Natural killer cell (primary cell): Measurements from ENCODE around the gene RAI1. TPM values are rescaled to one million over a fixed set of nuclear protein-coding genes. Genes with fewer than 3 reads are reported as not detected.
A peak's percentile ranks its signal among the peaks of the same experiment; 100 is the strongest.

Source experiments
- ATAC-seq, 3 donors: fragments of 150-1000 bp in 2 of 3; fragments of 200-7000 bp in 1 of 3; cut with Tn5 transposase; 1 replicate in 1 of 3; 2 replicates in 2 of 3; pipeline ENCODE4 v1.10.0; 2021; ENCODE audit warnings: mild to moderate bottlenecking in 2 of 3, moderate library complexity in 2 of 3
- DNase-seq, 2 donors: peaks; one replicate each; pipeline versions ENCODE4 v3.0.0 to v3.0.0-alpha.2; 2013 to 2021; ENCODE audit warnings: mixed read lengths in 1 of 2
- H3K27ac ChIP-seq: one replicate; pipeline ENCODE4 v1.5.1; 2013; ENCODE audit warnings: mild to moderate bottlenecking, low read length
- H3K27me3 ChIP-seq: one replicate; pipeline ENCODE4 v1.6.1; 2013; ENCODE audit warnings: low read length; ENCODE audit not compliant: control insufficient read depth, insufficient read depth
- H3K36me3 ChIP-seq: one replicate; pipeline ENCODE4 v1.6.1; 2013; ENCODE audit warnings: low read length; ENCODE audit not compliant: control insufficient read depth, insufficient read depth
- H3K4me1 ChIP-seq: one replicate; pipeline ENCODE4 v1.6.1; 2013; ENCODE audit warnings: low read length; ENCODE audit not compliant: control insufficient read depth, insufficient read depth
- H3K4me3 ChIP-seq: one replicate; pipeline ENCODE4 v1.5.1; 2013; ENCODE audit warnings: low read length
- H3K9me3 ChIP-seq: one replicate; pipeline ENCODE4 v1.6.1; 2013; ENCODE audit warnings: low read length; ENCODE audit not compliant: control insufficient read depth, insufficient read depth
- H3K27ac Mint-ChIP-seq, 2 donors: one replicate each; pipeline ENCODE4 v1.8.0; 2022; ENCODE audit warnings: mild to moderate bottlenecking in 2 of 2, mixed read lengths in 2 of 2, moderate library complexity in 1 of 2
- H3K27me3 Mint-ChIP-seq, 2 donors: one replicate each; pipeline ENCODE4 v1.8.0; 2022; ENCODE audit warnings: low read depth in 2 of 2, mixed read lengths in 2 of 2
- H3K36me3 Mint-ChIP-seq: one replicate; pipeline ENCODE4 v1.8.0; 2022; ENCODE audit warnings: mixed read lengths
- H3K4me1 Mint-ChIP-seq, 2 donors: one replicate each; pipeline ENCODE4 v1.8.0; 2022; ENCODE audit warnings: mixed read lengths in 2 of 2
- H3K4me3 Mint-ChIP-seq: one replicate; pipeline ENCODE4 v1.8.0; 2022; ENCODE audit warnings: mild to moderate bottlenecking, moderate library complexity, mixed read lengths
- H3K9me3 Mint-ChIP-seq, 2 donors: one replicate each; pipeline ENCODE4 v1.8.0; 2022; ENCODE audit warnings: mixed read lengths in 2 of 2
- WGBS: methylation state at CpG from one replicate; pipeline ENCODE4 v1.1.7; 2013; ENCODE audit warnings: missing lambda C conversion rate; ENCODE audit not compliant: insufficient coverage; 5-methylcytosine and 5-hydroxymethylcytosine counted together
- intact Hi-C: fragments of 100-400 bp; cut with micrococcal nuclease; formaldehyde crosslinking; loops from one replicate; pipeline ENCODE4 v1.14.2; 2022
- total RNA-seq, 4 donors: library from RNA; stranded (reverse); fragments of 120-200 nt in 1 of 4; gene quantifications; one replicate each; pipeline versions ENCODE4 v1.2.3 to v1.2.4, GENCODE V29; 2013 to 2022
- TF ChIP-seq, protein P1 (sequence below): fragments of 200-600 bp; IDR thresholded peaks from one replicate; pipeline ENCODE4 v1.8.0; 2022; ENCODE audit warnings: antibody characterized with exemption

Gene RAI1
- total RNA-seq, 3 donors from 2014 or later (not counting 1 experiment from before 2014, with no cell fraction given), result 39.8 to 55.0 (median 49.4) TPM

DNA sequence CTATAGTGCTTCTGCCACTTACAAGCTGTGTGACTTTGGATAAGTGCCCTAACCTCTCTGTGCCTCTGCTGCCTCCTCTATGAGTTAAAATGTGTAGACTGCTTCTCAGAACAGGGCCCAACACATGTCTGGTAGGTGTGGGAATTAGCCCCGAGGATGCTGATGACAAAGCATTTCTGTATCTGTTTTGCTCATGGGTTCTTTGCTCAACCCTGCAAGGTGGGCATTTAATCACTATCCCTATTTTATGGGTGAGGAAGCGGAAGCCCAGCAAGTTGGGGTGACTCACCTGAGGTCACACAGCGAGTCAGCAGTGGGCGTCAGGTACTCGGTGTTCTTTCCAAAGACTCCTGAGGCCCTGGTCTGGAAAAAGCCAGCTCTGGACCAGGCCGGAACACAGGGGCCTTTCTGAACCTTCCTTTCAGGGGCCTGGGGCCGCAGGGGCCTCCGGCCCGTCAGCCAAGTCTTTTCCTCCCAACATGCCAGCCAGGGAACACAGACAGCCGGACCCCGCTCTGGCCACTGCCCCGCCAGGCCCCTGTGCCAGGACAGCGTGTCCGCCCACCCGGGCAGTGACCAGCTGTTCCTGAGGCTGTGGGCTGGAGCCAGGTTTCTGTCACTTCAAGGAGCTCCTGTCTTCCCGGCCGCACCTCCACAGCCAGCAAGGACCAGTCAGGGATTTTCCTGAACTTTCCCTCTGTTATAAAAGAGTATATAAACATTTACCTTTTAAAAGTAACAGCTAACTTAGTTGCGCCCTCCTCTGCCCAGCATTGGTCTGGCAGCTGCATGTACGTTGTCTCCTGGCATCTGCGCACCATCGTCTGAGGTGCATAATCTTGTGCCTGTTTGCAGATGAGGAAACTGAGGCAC lies 93.0 kb downstream of the RAI1 start:
- Histone ChIP-seq H3K9me3 (no peaks in the 10 kb centered on the region), H3K4me1 (peaks cover 8% of the 10 kb centered on the region), H3K27ac (no peak overlapping the region), H3K27me3 (no peaks in the 10 kb centered on the region), H3K36me3 (no peaks in the 10 kb centered on the region), H3K4me3 (no peak overlapping the region)
- Mint-ChIP-seq H3K27ac (no peak overlapping the region), H3K36me3 (no peaks in the 10 kb centered on the region), H3K4me1 (peaks cover 10 to 18% of the 10 kb centered on the region in 2 donors), H3K9me3 (no peaks in the 10 kb centered on the region), H3K4me3 (no peak overlapping the region), H3K27me3 (no peaks in the 10 kb centered on the region)
- 84% methylated on average over 19 of the region's 21 CpGs for WGBS
- intact Hi-C loops, result no loop called here
- no peak for ATAC-seq
- peak in 1 of 2 donors; percentile 32 for DNase-seq
- TF ChIP-seq, protein P1, sequence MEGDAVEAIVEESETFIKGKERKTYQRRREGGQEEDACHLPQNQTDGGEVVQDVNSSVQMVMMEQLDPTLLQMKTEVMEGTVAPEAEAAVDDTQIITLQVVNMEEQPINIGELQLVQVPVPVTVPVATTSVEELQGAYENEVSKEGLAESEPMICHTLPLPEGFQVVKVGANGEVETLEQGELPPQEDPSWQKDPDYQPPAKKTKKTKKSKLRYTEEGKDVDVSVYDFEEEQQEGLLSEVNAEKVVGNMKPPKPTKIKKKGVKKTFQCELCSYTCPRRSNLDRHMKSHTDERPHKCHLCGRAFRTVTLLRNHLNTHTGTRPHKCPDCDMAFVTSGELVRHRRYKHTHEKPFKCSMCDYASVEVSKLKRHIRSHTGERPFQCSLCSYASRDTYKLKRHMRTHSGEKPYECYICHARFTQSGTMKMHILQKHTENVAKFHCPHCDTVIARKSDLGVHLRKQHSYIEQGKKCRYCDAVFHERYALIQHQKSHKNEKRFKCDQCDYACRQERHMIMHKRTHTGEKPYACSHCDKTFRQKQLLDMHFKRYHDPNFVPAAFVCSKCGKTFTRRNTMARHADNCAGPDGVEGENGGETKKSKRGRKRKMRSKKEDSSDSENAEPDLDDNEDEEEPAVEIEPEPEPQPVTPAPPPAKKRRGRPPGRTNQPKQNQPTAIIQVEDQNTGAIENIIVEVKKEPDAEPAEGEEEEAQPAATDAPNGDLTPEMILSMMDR, result no peak

DNA sequence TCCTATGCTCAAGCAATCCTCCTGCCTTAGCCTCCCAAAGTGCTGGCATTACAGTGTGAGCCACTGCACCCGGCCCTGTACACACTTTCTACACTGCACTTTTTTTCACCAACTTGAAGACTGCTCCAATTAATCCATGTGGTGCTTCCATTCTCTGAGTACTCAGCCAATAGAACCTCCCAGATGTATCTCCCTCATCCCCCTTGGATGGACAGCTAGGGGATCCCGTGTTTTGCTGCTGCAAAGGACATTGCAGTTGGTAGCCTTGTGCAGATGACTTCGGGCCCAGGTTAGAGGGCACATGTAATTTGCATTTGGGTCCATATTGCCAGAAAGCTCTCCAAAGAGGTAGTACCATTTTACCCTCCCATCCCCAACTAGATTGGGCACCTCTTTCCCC lies 95.6 kb downstream of the RAI1 start:
- no peak for DNase-seq
- no peaks in the 10 kb centered on the region for H3K9me3 Mint-ChIP-seq
- no peak for ATAC-seq
- H3K4me1 ChIP-seq, result peaks cover 12% of the 10 kb centered on the region
- H3K4me3 ChIP-seq, result no peak overlapping the region
- WGBS, result 84% methylated on average over 3 of the region's 3 CpGs
- H3K4me3 Mint-ChIP-seq, result no peak overlapping the region
- no peaks in the 10 kb centered on the region for H3K9me3 ChIP-seq
- TF ChIP-seq, protein P1, result no peak
- H3K27me3 ChIP-seq, result no peaks in the 10 kb centered on the region
- no peaks in the 10 kb centered on the region for H3K36me3 Mint-ChIP-seq
- intact Hi-C loops, result no loop called here
- H3K27ac Mint-ChIP-seq, result no peak overlapping the region
- H3K27ac ChIP-seq, result no peak overlapping the region
- H3K27me3 Mint-ChIP-seq, result peaks cover 0 to 4% of the 10 kb centered on the region in 2 donors
- H3K4me1 Mint-ChIP-seq, result peaks cover 11 to 21% of the 10 kb centered on the region in 2 donors
- H3K36me3 ChIP-seq, result no peaks in the 10 kb centered on the region

DNA sequence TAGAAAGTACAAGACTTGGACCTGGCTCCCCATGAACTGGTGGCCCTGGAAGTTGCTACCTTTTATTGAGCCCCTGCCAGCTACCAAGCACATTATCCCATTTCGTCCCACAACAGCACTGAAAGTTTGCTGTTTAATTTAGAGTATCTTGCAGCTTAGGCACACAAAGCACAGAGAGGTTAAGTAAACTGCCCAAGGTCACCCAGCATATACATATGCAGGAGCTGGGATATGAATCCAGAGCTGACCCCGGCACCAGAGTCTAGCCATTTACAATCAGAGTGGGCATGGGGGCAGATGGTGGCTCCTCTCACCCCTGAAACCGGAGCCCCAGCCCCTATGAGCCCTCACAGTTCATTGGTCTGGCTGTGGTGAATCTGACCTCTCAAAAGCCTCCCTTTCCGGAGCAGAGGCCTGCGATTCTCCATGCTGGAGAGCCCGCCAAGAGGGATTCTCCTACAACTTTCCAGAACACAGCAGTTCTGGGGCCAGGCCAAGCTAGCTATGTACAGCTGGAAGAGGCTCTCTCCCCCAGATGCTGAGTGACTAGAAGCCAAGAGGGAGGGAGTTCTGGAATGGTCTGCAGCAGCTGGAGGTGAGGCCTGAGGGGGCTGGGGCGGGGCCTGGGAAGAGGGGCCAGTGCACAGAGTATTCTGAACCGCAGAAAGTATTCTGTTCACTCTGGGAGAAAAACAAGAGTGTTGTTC lies 97.2 kb downstream of the RAI1 start:
- Histone ChIP-seq H3K9me3 (no peaks in the 10 kb centered on the region), H3K27ac (no peak overlapping the region), H3K4me1 (peaks cover 14% of the 10 kb centered on the region), H3K27me3 (no peaks in the 10 kb centered on the region), H3K36me3 (no peaks in the 10 kb centered on the region), H3K4me3 (no peak overlapping the region)
- Mint-ChIP-seq H3K36me3 (no peaks in the 10 kb centered on the region), H3K4me3 (no peak overlapping the region), H3K27me3 (peaks cover 0 to 4% of the 10 kb centered on the region in 2 donors), H3K9me3 (no peaks in the 10 kb centered on the region), H3K27ac (no peak overlapping the region), H3K4me1 (peaks cover 4 to 13% of the 10 kb centered on the region in 2 donors)
- ATAC-seq, result no peak
- DNase-seq, result no peak
- intact Hi-C loops, result no loop called here
- 98% methylated on average over 8 of the region's 8 CpGs for WGBS
- TF ChIP-seq, protein P1, result no peak
